ENCODE measurements around the gene PGAP6. TPM values are rescaled to one million over a fixed set of nuclear protein-coding genes. Genes with fewer than 3 reads are reported as not detected.

The PGAP6 gene
- total and polyA plus RNA-seq, 2 of the 13 experiments (the other 11 are each of a cell fraction or from before 2014, with no cell fraction given), result 52.7 to 136 TPM

DNA sequence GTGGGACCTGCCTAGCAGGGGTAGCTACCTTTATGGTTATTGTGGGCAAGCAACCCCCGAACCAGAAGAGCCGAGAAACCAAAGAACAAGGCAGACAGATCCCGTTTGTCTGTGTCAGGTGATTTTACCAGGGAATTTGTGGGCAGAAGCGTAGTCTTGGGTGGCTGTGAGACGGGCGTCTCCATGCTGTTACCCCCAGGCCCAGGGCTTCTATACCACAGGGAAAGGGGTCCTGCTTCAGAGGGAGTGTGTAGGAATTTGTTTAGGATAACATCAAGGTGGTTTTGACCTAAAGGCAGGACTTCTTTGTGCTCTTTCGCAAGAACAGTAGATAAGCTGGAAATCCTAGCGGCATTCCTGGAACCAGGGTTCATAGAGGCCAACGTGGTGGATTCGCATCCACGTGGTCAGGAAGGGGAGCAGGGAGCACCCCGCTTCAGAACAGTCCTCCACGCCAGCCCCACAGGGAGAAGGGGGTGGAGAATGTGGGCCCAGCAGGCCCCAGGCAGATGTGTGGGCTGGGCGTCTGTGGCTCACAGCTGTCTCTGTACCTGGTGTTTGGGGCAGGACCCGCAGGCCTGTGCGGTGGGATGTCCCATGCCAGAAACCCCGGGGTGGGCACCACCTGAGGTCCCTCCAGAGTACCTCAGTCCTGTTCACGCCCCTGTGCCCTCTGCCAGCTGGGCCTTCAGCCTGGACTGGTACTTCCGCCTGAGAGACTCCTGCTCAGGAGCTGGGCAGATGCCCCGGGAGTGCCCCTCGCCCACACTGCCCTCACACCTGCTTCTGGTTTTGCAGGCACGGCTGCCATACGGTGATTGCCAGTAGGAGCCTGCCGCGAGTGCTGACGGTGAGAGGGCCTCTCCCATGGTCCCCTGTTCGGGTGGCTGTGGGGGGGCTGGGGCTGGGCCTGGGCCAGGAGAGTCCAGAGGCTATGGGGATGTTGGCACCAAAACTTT lies 24.0 kb upstream of the PGAP6 start (continued):
- TF ChIP-seq ZNF563 (CRISPR knock-in tag; IDR thresholded peaks at IDR 0.05), result no peak; the same call in 1 of the 2 replicates
- TF ChIP-seq ZFP41 (CRISPR knock-in tag; IDR thresholded peaks at IDR 0.05; ENCODE audit: borderline replicate concordance), result peak; percentile 71; the same call in 1 of the 2 replicates
- no peak; the same call in 1 of the 2 replicates for TF ChIP-seq ZNF326 (CRISPR knock-in tag; IDR thresholded peaks at IDR 0.05; ENCODE audit: borderline replicate concordance)
- no peak for TF ChIP-seq PHB2 (IDR thresholded peaks at IDR 0.05; ENCODE audit: partially characterized antibody)
- TF ChIP-seq, protein P1, sequence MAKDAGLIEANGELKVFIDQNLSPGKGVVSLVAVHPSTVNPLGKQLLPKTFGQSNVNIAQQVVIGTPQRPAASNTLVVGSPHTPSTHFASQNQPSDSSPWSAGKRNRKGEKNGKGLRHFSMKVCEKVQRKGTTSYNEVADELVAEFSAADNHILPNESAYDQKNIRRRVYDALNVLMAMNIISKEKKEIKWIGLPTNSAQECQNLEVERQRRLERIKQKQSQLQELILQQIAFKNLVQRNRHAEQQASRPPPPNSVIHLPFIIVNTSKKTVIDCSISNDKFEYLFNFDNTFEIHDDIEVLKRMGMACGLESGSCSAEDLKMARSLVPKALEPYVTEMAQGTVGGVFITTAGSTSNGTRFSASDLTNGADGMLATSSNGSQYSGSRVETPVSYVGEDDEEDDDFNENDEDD (CRISPR knock-in tag; IDR thresholded peaks at IDR 0.05; ENCODE audit: borderline replicate concordance), result peak; percentile 83; the same call in 1 of the 2 replicates
- TF ChIP-seq, protein P2, sequence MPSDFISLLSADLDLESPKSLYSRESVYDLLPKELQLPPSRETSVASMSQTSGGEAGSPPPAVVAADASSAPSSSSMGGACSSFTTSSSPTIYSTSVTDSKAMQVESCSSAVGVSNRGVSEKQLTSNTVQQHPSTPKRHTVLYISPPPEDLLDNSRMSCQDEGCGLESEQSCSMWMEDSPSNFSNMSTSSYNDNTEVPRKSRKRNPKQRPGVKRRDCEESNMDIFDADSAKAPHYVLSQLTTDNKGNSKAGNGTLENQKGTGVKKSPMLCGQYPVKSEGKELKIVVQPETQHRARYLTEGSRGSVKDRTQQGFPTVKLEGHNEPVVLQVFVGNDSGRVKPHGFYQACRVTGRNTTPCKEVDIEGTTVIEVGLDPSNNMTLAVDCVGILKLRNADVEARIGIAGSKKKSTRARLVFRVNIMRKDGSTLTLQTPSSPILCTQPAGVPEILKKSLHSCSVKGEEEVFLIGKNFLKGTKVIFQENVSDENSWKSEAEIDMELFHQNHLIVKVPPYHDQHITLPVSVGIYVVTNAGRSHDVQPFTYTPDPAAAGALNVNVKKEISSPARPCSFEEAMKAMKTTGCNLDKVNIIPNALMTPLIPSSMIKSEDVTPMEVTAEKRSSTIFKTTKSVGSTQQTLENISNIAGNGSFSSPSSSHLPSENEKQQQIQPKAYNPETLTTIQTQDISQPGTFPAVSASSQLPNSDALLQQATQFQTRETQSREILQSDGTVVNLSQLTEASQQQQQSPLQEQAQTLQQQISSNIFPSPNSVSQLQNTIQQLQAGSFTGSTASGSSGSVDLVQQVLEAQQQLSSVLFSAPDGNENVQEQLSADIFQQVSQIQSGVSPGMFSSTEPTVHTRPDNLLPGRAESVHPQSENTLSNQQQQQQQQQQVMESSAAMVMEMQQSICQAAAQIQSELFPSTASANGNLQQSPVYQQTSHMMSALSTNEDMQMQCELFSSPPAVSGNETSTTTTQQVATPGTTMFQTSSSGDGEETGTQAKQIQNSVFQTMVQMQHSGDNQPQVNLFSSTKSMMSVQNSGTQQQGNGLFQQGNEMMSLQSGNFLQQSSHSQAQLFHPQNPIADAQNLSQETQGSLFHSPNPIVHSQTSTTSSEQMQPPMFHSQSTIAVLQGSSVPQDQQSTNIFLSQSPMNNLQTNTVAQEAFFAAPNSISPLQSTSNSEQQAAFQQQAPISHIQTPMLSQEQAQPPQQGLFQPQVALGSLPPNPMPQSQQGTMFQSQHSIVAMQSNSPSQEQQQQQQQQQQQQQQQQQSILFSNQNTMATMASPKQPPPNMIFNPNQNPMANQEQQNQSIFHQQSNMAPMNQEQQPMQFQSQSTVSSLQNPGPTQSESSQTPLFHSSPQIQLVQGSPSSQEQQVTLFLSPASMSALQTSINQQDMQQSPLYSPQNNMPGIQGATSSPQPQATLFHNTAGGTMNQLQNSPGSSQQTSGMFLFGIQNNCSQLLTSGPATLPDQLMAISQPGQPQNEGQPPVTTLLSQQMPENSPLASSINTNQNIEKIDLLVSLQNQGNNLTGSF (CRISPR knock-in tag; IDR thresholded peaks at IDR 0.05), result no peak
- TF ChIP-seq ZNF790 (CRISPR knock-in tag; IDR thresholded peaks at IDR 0.05; ENCODE audit: borderline replicate concordance), result no peak
- TF ChIP-seq SMAD1 (CRISPR knock-in tag; IDR thresholded peaks at IDR 0.05; ENCODE audit: borderline replicate concordance, low read depth), result no peak
- no peak for TF ChIP-seq HOXD1 (CRISPR knock-in tag; IDR thresholded peaks at IDR 0.05)
- TF ChIP-seq SAP130 (CRISPR knock-in tag; IDR thresholded peaks at IDR 0.05; ENCODE audit: low read depth), result peak; percentile 98
- peak in 1 of 2 experiments; percentile 62; a peak in 3 of 4 replicates for TF ChIP-seq NR2F1 (CRISPR knock-in tag; IDR thresholded peaks at IDR 0.05)
- TF ChIP-seq, protein P3, sequence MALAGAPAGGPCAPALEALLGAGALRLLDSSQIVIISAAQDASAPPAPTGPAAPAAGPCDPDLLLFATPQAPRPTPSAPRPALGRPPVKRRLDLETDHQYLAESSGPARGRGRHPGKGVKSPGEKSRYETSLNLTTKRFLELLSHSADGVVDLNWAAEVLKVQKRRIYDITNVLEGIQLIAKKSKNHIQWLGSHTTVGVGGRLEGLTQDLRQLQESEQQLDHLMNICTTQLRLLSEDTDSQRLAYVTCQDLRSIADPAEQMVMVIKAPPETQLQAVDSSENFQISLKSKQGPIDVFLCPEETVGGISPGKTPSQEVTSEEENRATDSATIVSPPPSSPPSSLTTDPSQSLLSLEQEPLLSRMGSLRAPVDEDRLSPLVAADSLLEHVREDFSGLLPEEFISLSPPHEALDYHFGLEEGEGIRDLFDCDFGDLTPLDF (CRISPR knock-in tag; IDR thresholded peaks at IDR 0.05), result no peak
- no peak for TF ChIP-seq ATF7 (IDR thresholded peaks at IDR 0.05)
- TF ChIP-seq ATF7 (CRISPR knock-in tag; IDR thresholded peaks at IDR 0.05), result 0 out of 2 replicates have a peak, but pooled peaks have one; percentile 70
- no peak for TF ChIP-seq ZC3H13 (CRISPR knock-in tag; IDR thresholded peaks at IDR 0.05)
- TF ChIP-seq ZNF891 (CRISPR knock-in tag; IDR thresholded peaks at IDR 0.05), result no peak
- TF ChIP-seq EHMT2 (IDR thresholded peaks at IDR 0.05; ENCODE audit: borderline replicate concordance, low read depth, low read length), result no peak
- TF ChIP-seq ELF4 (CRISPR knock-in tag; IDR thresholded peaks at IDR 0.05; ENCODE audit: borderline replicate concordance), result no peak
- TF ChIP-seq, protein P4, sequence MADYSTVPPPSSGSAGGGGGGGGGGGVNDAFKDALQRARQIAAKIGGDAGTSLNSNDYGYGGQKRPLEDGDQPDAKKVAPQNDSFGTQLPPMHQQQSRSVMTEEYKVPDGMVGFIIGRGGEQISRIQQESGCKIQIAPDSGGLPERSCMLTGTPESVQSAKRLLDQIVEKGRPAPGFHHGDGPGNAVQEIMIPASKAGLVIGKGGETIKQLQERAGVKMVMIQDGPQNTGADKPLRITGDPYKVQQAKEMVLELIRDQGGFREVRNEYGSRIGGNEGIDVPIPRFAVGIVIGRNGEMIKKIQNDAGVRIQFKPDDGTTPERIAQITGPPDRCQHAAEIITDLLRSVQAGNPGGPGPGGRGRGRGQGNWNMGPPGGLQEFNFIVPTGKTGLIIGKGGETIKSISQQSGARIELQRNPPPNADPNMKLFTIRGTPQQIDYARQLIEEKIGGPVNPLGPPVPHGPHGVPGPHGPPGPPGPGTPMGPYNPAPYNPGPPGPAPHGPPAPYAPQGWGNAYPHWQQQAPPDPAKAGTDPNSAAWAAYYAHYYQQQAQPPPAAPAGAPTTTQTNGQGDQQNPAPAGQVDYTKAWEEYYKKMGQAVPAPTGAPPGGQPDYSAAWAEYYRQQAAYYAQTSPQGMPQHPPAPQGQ (CRISPR knock-in tag; IDR thresholded peaks at IDR 0.05; ENCODE audit: borderline replicate concordance), result no peak; the same call in 1 of the 2 replicates
